ENCODE results near the gene RAPGEF6.

RAPGEF6 gene

DNA sequence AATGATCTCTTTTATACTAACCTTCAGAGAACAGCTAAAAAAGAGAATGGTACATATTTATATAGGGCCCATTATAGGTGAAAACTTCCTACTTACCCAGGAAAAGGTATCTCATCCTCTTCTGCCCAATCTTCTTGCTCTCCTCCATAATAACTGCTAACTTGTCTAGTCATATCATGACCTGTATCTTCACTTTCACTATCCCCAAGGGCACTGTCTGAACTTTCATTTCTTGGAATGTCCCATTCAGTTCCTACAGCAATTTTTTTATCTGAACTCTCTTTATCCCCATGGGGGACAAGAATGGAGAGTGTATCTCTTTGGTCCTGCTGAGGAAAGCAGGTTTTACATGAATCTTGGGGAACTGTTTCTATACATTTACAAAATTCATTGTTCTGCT lies 36.4 kb upstream of the RAPGEF6 start:
- no peak overlapping the region for H3K4me2 ChIP-seq
- no peak overlapping the region for H3K9ac ChIP-seq
- H3K4me1 ChIP-seq = peaks cover 13% of the 10 kb centered on the region
- peaks cover 96% of the 10 kb centered on the region for H3K36me3 ChIP-seq
- no peak overlapping the region for H3K4me3 ChIP-seq
- H4K20me1 ChIP-seq = no peaks in the 10 kb centered on the region
- H3K27ac ChIP-seq = no peak overlapping the region
- no peaks in the 10 kb centered on the region for H3K27me3 ChIP-seq
- no peak for TF ChIP-seq Cebpa-rat (IDR thresholded peaks at IDR 0.05)
- H3K9me3 ChIP-seq = no peaks in the 10 kb centered on the region; the same call in 1 of the 2 replicates

DNA sequence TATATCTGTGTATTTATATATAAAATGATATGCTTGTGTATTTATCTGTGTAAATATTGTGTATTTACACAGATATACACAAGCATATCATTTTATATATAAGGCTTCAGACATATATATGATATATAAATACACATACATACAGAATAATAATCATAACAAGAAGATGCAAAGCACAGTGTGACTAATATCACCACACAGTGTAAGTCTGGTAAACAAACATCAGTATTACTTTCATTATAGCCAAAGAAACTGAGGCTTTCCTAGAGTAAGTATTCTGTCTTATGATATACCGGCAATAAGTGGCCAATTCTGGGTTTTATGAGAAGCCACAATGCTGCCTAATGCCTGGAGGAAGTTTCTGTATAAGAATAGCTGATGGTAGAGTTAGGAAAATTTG lies 29.9 kb upstream of the RAPGEF6 start:
- no peak overlapping the region for H3K4me2 ChIP-seq
- H3K27me3 ChIP-seq = no peaks in the 10 kb centered on the region
- no peaks in the 10 kb centered on the region for H4K20me1 ChIP-seq
- TF ChIP-seq Cebpa-rat (IDR thresholded peaks at IDR 0.05) = no peak
- H3K36me3 ChIP-seq = peaks cover 88% of the 10 kb centered on the region
- H3K4me1 ChIP-seq = no peaks in the 10 kb centered on the region
- no peak overlapping the region for H3K9ac ChIP-seq
- H3K9me3 ChIP-seq = no peaks in the 10 kb centered on the region
- no peak overlapping the region for H3K4me3 ChIP-seq
- H3K27ac ChIP-seq = no peak overlapping the region

DNA sequence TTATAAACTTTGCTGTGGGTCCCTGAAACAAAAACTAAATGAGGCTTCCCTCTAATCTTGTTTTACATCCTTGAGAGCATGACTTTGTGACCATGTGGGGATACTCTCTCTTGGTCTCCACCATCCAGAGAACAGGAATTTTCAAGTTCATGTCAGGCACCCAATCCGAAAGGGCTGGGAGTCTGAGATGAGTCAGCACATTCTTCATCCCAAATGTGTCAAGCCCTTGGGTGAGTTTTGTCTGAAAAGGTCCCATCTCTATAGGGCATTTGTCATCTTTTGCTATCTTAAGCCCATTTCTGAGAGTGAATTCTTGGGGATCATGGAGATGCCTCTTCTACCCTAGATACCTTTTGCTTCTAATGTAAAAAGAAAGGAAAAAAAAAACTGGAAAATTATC lies 26.9 kb upstream of the RAPGEF6 start:
- H4K20me1 ChIP-seq = no peaks in the 10 kb centered on the region
- peaks cover 88% of the 10 kb centered on the region for H3K36me3 ChIP-seq
- no peaks in the 10 kb centered on the region for H3K4me1 ChIP-seq
- no peak overlapping the region for H3K4me3 ChIP-seq
- H3K27ac ChIP-seq = no peak overlapping the region
- no peak overlapping the region for H3K9ac ChIP-seq
- H3K4me2 ChIP-seq = no peak overlapping the region
- no peaks in the 10 kb centered on the region for H3K27me3 ChIP-seq
- no peak for TF ChIP-seq Cebpa-rat (IDR thresholded peaks at IDR 0.05)
- no peaks in the 10 kb centered on the region for H3K9me3 ChIP-seq

DNA sequence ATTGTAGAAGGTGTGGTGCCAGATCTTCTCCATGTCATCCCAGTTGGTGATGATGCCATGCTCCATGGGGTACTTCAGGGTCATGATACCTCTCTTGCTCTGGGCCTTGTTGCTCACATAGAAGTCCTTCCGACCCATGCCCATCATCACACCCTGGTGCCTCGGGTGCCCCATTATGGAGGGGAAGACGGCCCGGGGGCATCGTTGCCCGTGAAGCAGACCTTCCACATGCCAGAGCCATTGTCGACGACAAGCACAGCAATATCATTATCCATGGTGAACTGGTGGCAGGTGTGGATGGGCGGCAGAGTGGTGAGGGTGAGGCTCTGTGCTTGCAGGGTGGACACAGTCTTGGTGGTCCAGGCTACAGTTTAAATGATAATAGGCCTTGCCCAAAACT lies 24.8 kb upstream of the RAPGEF6 start:
- no peaks in the 10 kb centered on the region for H3K4me1 ChIP-seq
- H4K20me1 ChIP-seq = no peaks in the 10 kb centered on the region
- H3K4me2 ChIP-seq = no peak overlapping the region
- no peak for TF ChIP-seq Cebpa-rat (IDR thresholded peaks at IDR 0.05)
- H3K27me3 ChIP-seq = no peaks in the 10 kb centered on the region
- H3K4me3 ChIP-seq = no peak overlapping the region
- peaks cover 86% of the 10 kb centered on the region for H3K36me3 ChIP-seq
- H3K27ac ChIP-seq = no peak overlapping the region
- H3K9ac ChIP-seq = no peak overlapping the region
- H3K9me3 ChIP-seq = no peaks in the 10 kb centered on the region

DNA sequence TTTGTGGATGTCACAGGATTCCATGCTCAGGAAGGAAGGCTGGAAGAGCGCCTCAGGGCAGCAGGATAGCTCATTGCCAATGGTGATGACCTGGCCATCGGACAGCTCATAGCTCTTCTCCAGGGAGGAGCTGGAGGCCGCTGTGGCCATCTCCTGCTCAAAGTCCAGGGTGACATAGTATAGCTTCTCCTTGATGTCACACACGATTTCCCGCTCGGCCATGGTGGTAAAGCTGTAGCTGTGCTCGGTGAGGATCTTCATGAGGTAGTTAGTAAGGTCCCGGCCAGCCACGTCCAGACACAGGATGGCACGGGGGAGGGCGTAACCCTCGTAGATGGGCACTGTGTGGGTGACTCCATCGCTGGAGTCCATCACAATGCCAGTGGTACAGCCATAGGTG lies 24.3 kb upstream of the RAPGEF6 start:
- Histone ChIP-seq H3K27me3 (no peaks in the 10 kb centered on the region), H3K36me3 (peaks cover 86% of the 10 kb centered on the region), H4K20me1 (no peaks in the 10 kb centered on the region), H3K9me3 (no peaks in the 10 kb centered on the region), H3K9ac (no peak overlapping the region), H3K4me3 (no peak overlapping the region), H3K4me1 (no peaks in the 10 kb centered on the region), H3K4me2 (no peak overlapping the region), H3K27ac (no peak overlapping the region)
- TF ChIP-seq Cebpa-rat (IDR thresholded peaks at IDR 0.05) = no peak

DNA sequence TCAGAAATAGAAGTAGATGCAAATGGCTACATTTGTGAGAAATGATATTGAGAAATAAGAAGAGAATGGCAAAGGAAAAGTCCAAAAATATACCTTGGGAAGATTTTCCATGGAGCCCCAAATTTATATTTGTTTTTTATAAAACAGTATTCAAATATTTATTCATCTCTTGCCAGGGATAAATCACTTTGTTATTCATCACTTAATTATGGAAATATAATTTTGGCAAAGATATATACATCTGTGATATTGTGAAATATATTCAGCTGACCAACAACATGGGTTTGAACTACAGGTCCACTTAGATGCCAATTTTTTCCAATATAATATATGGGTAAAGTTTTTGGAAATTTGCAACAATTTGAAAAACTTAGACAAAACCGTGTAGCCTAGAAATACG lies 19.7 kb upstream of the RAPGEF6 start:
- Histone ChIP-seq H3K27me3 (no peaks in the 10 kb centered on the region), H3K36me3 (peaks cover 87% of the 10 kb centered on the region), H3K27ac (no peak overlapping the region), H3K9me3 (peaks cover 18% of the 10 kb centered on the region), H3K4me3 (no peak overlapping the region), H4K20me1 (no peaks in the 10 kb centered on the region), H3K4me2 (no peak overlapping the region), H3K4me1 (no peaks in the 10 kb centered on the region), H3K9ac (no peak overlapping the region)
- no peak for TF ChIP-seq Cebpa-rat (IDR thresholded peaks at IDR 0.05)

DNA sequence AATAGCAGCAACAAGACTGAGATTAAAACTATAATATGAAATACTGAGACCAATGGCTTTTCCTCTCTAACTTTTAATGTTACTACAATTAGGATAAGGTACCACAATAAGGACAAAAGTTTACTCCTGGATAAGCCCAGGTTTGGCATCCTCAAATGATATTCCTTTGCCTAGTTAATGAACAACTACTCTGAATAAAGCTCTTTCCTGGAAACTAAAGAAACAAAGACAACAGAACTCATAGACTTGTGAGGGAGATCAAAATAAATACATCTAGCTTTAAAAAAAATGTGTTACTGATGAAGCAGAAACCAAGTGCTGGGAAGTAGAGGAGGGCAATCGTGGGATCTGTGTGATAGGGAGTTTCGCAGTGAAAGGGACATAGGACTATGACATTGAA lies 19.3 kb upstream of the RAPGEF6 start:
- Histone ChIP-seq H3K4me1 (no peaks in the 10 kb centered on the region; the same call in 1 of the 2 replicates), H3K9me3 (peaks cover 18% of the 10 kb centered on the region), H3K36me3 (peaks cover 85% of the 10 kb centered on the region), H3K9ac (no peak overlapping the region), H3K27ac (no peak overlapping the region), H3K4me3 (no peak overlapping the region), H4K20me1 (no peaks in the 10 kb centered on the region), H3K4me2 (no peak overlapping the region), H3K27me3 (no peaks in the 10 kb centered on the region)
- TF ChIP-seq Cebpa-rat (IDR thresholded peaks at IDR 0.05) = no peak

DNA sequence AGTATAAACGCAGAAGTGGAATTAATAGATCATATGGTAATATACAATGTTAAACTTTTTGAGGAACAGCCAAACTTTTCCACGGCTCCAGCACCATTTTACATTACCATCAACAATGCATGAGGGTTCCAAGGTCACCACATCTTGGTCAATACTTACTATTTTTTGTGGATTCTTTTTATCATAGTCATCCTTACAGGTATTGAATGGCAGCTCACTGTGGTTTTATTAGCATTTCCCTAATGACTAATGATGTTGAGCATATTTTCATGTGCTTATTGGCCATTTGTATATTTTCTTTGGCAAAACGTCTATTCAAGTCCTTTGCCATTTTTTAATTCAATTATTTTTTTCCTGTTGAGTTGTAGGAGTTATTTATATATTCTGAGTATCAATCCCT lies 14.1 kb upstream of the RAPGEF6 start:
- peaks cover 18% of the 10 kb centered on the region for H3K9me3 ChIP-seq
- TF ChIP-seq Cebpa-rat (IDR thresholded peaks at IDR 0.05) = no peak
- H3K4me3 ChIP-seq = no peak overlapping the region
- peak overlapping the region; percentile 28 for H3K4me2 ChIP-seq
- H3K27me3 ChIP-seq = no peaks in the 10 kb centered on the region
- H4K20me1 ChIP-seq = no peaks in the 10 kb centered on the region
- H3K36me3 ChIP-seq = peaks cover 54% of the 10 kb centered on the region
- peaks cover 29% of the 10 kb centered on the region for H3K4me1 ChIP-seq
- H3K27ac ChIP-seq = no peak overlapping the region
- H3K9ac ChIP-seq = no peak overlapping the region

DNA sequence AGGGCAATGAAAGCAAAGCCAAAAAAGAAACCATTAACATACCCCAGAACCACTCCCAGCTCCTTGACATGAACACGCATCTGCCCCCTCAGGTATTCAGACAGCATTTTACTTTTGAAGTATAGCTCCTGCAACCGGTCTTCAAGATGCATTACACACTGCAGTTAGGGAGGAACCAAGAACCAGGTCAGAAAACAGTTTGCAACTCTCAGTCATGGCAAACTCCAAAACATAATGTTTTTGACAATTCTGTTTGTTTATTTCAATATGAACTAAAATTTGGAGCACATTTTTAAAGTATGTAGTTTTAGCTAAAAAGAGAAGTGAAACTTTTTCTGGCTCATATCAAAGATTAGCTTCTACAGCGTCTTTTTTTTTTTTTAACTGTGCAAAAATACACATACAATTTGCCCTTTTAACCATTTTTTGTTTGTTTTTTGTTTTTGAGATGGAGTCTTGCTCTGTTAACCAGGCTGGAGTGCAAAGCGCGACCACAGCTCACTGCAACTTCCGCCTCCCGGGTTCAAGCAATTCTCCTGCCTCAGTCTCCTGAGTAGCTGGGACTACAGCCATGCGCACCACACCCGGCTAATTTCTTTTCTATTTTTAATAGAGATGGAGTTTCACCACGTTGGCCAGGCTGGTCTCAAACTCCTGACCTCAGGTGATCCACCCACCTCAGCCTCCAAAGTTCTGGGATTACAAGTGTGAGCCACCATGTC lies 12.2 kb upstream of the RAPGEF6 start:
- TF ChIP-seq Cebpa-rat (IDR thresholded peaks at IDR 0.05) = no peak

DNA sequence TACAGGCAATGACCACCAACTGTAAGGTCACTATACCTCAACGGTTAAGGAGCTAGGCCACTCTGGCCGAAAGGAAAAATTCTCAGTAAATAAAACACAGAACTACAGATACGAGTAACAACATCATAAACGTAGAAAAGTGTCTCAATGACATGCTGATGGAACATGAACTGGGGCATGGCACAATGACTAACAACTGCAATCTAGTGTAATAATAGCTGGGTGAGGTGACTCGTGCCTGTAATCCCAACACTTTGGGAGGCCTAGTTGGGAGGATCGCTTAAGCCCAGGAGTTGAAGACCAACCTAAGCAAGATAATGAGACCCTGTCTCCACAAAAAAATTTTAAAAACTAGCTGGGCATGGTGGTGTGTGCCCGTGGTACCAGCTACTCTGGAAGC lies 9.8 kb upstream of the RAPGEF6 start:
- H3K4me1 ChIP-seq = peaks cover 42% of the 10 kb centered on the region
- no peak overlapping the region for H3K4me2 ChIP-seq
- no peaks in the 10 kb centered on the region for H4K20me1 ChIP-seq
- no peak overlapping the region for H3K9ac ChIP-seq
- H3K36me3 ChIP-seq = peaks cover 28% of the 10 kb centered on the region
- no peaks in the 10 kb centered on the region for H3K27me3 ChIP-seq
- no peak for TF ChIP-seq Cebpa-rat (IDR thresholded peaks at IDR 0.05)
- no peak overlapping the region for H3K27ac ChIP-seq
- H3K4me3 ChIP-seq = no peak overlapping the region
- no peaks in the 10 kb centered on the region for H3K9me3 ChIP-seq

More for the DNA sequence above, 12.2 kb upstream of the RAPGEF6 start:
- Histone ChIP-seq H3K4me3 (no peak overlapping the region), H3K27me3 (no peaks in the 10 kb centered on the region), H3K27ac (peak overlapping the region; percentile 63), H4K20me1 (no peaks in the 10 kb centered on the region), H3K4me2 (peak overlapping the region; percentile 77), H3K4me1 (peaks cover 29% of the 10 kb centered on the region), H3K36me3 (peaks cover 47% of the 10 kb centered on the region), H3K9ac (0 out of 2 replicates have a peak overlapping the region, but pooled peaks have one; percentile 56), H3K9me3 (peaks cover 16% of the 10 kb centered on the region)

DNA sequence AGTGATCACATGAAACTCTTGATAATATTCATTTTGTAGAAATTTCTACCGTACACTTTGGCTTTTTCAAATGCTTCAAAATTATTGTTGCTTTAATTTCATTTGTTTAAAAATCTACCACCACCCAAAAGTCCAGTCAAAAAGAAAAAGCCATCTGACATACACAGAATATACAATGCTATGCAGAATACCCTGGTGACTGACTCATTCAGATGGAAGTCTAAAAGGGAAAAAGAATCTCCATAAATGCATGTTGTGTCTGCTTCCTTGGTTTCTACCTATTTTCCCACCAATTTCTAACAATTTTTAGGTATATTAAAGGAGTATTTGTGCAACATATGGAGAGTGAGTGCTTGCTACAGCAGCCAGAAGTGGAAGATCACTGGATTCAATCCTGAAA lies 9.3 kb upstream of the RAPGEF6 start:
- no peak overlapping the region for H3K9ac ChIP-seq
- H3K4me3 ChIP-seq = no peak overlapping the region
- H4K20me1 ChIP-seq = no peaks in the 10 kb centered on the region
- H3K4me1 ChIP-seq = peaks cover 46% of the 10 kb centered on the region
- no peaks in the 10 kb centered on the region for H3K9me3 ChIP-seq
- H3K36me3 ChIP-seq = peaks cover 25% of the 10 kb centered on the region
- no peak for TF ChIP-seq Cebpa-rat (IDR thresholded peaks at IDR 0.05)
- H3K27me3 ChIP-seq = no peaks in the 10 kb centered on the region
- H3K27ac ChIP-seq = no peak overlapping the region
- H3K4me2 ChIP-seq = no peak overlapping the region
